KMS-11 (cell line): ENCODE measurements around the gene SLC35B3.

Experiments
- H2AFZ ChIP-seq: fragments of 200-600 bp; sonication (generic); 2 replicates; pipeline ENCODE4 v1.6.1; 2016; ENCODE audit warnings: antibody characterized with exemption, mixed run types, low read depth
- H3K27ac ChIP-seq: fragments of 200-600 bp; sonication (generic); 2 replicates; pipeline ENCODE4 v1.6.1; 2016; ENCODE audit warnings: mild to moderate bottlenecking, mixed run types
- H3K27me3 ChIP-seq: fragments of 200-600 bp; sonication (generic); 2 replicates; pipeline ENCODE4 v1.6.1; 2017; ENCODE audit warnings: mild to moderate bottlenecking, low read depth, mixed run types, moderate library complexity; ENCODE audit not compliant: insufficient read depth
- H3K36me3 ChIP-seq: fragments of 200-600 bp; sonication (generic); 2 replicates; pipeline ENCODE4 v1.6.1; 2017; ENCODE audit warnings: mild to moderate bottlenecking, mixed run types; ENCODE audit not compliant: insufficient read depth
- H3K4me1 ChIP-seq: fragments of 200-600 bp; sonication (generic); 2 replicates; pipeline ENCODE4 v1.6.1; 2016; ENCODE audit warnings: mild to moderate bottlenecking, low read depth, mixed run types; ENCODE audit not compliant: poor library complexity, severe bottlenecking
- H3K4me2 ChIP-seq: fragments of 200-600 bp; sonication (generic); 2 replicates; pipeline ENCODE4 v1.7.0; 2016; ENCODE audit warnings: mild to moderate bottlenecking, mixed run types
- H3K4me3 ChIP-seq: fragments of 200-600 bp; sonication (generic); IDR thresholded peaks from 2 replicates; pipeline ENCODE4 v1.6.1; 2017; ENCODE audit warnings: low read depth, low read length, mixed read lengths; ENCODE audit not compliant: insufficient read depth
- H3K79me2 ChIP-seq: fragments of 200-600 bp; sonication (generic); 2 replicates; pipeline ENCODE4 v1.6.1; 2016; ENCODE audit warnings: low read depth, mixed run types; ENCODE audit not compliant: insufficient read depth
- H3K9ac ChIP-seq: fragments of 200-600 bp; sonication (generic); 2 replicates; pipeline ENCODE4 v1.6.1; 2016; ENCODE audit warnings: mild to moderate bottlenecking, mixed run types
- H4K20me1 ChIP-seq: fragments of 200-600 bp; sonication (generic); 2 replicates; pipeline ENCODE4 v1.6.1; 2016; ENCODE audit warnings: mild to moderate bottlenecking, mixed run types; ENCODE audit not compliant: insufficient read depth
- CTCF ChIP-seq: fragments of 200-600 bp; sonication (generic); conservative IDR thresholded peaks from 2 replicates; pipeline ENCODE4 v1.6.1; 2017; ENCODE audit warnings: low read depth, mild to moderate bottlenecking, antibody characterized with exemption, low read length, moderate library complexity, mixed read lengths

The SLC35B3 gene

DNA sequence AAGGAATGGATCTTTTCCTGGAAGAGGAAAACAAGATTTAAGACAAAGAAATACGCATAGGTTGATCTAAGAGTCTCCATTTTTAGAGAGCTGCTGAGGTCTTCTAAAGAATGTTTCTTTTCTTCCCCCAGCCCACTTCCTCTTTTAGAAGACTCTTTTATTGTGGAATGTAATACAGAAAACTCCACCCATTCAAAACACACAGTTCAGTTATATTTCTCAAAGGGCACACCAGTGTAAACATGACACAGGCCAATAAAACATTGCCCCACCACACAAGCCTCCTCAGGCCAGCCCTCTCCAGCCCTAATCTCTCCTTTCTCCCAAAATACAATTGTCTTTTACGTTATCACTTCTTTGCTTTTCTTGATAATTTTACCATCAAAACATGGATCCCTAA lies 42.8 kb downstream of the SLC35B3 start:
- Histone ChIP-seq H3K27ac (no peak overlapping the region), H3K36me3 (no peaks in the 10 kb centered on the region), H3K4me3 (no peak overlapping the region), H3K9ac (no peak overlapping the region), H3K27me3 (no peaks in the 10 kb centered on the region), H2AFZ (no peak overlapping the region), H3K4me1 (no peaks in the 10 kb centered on the region), H4K20me1 (no peaks in the 10 kb centered on the region), H3K79me2 (no peaks in the 10 kb centered on the region), H3K4me2 (no peak overlapping the region)
- TF ChIP-seq CTCF = no peak

DNA sequence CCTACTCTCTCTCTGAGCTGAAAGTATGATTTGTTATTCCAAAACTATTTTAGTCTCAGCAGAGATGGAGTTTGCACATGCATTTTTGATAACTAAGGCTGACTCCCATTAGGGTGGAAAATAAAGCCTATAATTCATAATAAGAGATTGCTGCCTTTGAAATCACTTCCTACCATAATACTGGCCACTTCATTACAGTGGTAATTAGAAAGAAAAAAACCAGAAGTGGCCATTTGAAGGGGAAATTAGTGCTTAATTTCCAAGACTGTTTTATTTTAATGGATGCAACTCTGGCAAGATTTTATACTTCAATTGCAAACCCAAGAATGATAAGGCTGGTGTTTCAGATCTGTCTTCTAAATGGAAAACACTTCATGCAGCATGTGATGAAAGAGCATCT lies 43.4 kb downstream of the SLC35B3 start:
- no peak for TF ChIP-seq CTCF
- Histone ChIP-seq H4K20me1 (no peaks in the 10 kb centered on the region), H3K27me3 (no peaks in the 10 kb centered on the region), H3K4me1 (no peaks in the 10 kb centered on the region), H3K4me3 (no peak overlapping the region), H3K9ac (no peak overlapping the region), H3K4me2 (no peak overlapping the region), H3K36me3 (no peaks in the 10 kb centered on the region), H3K27ac (no peak overlapping the region), H2AFZ (no peak overlapping the region), H3K79me2 (no peaks in the 10 kb centered on the region)

- H3K9ac ChIP-seq = no peak overlapping the region
- H2AFZ ChIP-seq = no peak overlapping the region
- H3K79me2 ChIP-seq = no peaks in the 10 kb centered on the region
- no peaks in the 10 kb centered on the region for H3K27me3 ChIP-seq
- H3K36me3 ChIP-seq = no peaks in the 10 kb centered on the region
- no peak for TF ChIP-seq CTCF
- H3K4me2 ChIP-seq = no peak overlapping the region
- H3K4me1 ChIP-seq = no peaks in the 10 kb centered on the region
- no peak overlapping the region for H3K27ac ChIP-seq
- H3K4me3 ChIP-seq = no peak overlapping the region
- no peaks in the 10 kb centered on the region for H4K20me1 ChIP-seq
Measured at GRCh38 chr6:8389036-8389818, 46.1 kb downstream of the SLC35B3 start.

- Histone ChIP-seq H3K27ac (no peak overlapping the region), H3K4me3 (no peak overlapping the region), H3K79me2 (no peaks in the 10 kb centered on the region), H3K36me3 (no peaks in the 10 kb centered on the region), H3K4me1 (no peaks in the 10 kb centered on the region), H3K9ac (no peak overlapping the region), H2AFZ (no peak overlapping the region), H3K4me2 (no peak overlapping the region), H4K20me1 (no peaks in the 10 kb centered on the region), H3K27me3 (no peaks in the 10 kb centered on the region)
- no peak for TF ChIP-seq CTCF
Measured at GRCh38 chr6:8387942-8388437, 47.4 kb downstream of the SLC35B3 start.
